ENCODE data around the gene TEKT1. TPM values are rescaled to one million over a fixed set of nuclear protein-coding genes. Genes with fewer than 3 reads are reported as not detected.

The TEKT1 gene
- total RNA-seq, 1 experiment from 2014 or later = not detected

DNA sequence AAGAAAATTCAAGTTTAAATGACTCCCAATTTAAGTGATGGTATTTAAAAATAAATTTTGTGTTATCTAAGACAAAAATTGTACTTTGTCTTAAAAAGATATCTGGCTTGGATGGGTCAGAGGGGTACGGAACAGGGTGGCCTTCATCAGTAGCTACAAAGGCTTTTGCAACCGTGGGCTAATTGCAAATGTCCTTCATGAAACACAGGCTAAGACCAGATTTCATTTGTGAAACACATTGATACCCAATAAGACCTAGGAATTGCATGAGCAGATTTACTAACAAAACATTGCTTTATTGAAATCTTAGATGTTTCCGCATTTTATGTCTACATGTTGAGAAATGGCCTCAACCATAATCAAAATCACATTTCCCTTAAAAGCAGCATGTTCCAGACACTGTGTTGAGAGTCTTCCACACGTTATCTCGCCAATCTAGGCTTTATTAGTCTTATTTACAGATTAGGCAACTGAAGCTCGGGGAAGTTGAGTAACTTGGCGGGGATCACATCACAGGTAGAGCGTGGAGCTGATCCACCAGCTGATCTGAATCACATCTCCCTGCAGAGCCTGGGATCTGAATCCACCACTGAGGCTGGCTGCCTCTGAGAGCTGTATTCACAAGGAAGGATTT, 33.7 kb downstream of the TEKT1 start:
- no peaks in the 10 kb centered on the region for H3K9me3 ChIP-seq (ENCODE audit: control insufficient read depth, low read depth, low read length)

More for the DNA sequence above, 33.7 kb downstream of the TEKT1 start:
- Histone ChIP-seq H3K79me2 (ENCODE audit: insufficient read depth, low read length) (no peaks in the 10 kb centered on the region), H4K8ac (replicated peaks; ENCODE audit: insufficient read length, low read depth, low read length) (no peak overlapping the region), H3K18ac (ENCODE audit: insufficient read length, low read depth, low read length) (no peak overlapping the region), H4K5ac (ENCODE audit: insufficient read length, low read depth, low read length) (no peak overlapping the region), H3K23ac (ENCODE audit: insufficient read length, low read depth, low read length) (no peak overlapping the region), H3K27ac (ENCODE audit: insufficient read length, low read depth, low read length) (no peak overlapping the region), H2AK5ac (ENCODE audit: insufficient read length, low read length) (no peak overlapping the region), H2BK120ac (ENCODE audit: low read depth, low read length, poor library complexity, severe bottlenecking) (no peak overlapping the region), H2BK20ac (ENCODE audit: low read depth, low read length, poor library complexity, severe bottlenecking) (no peak overlapping the region), H3K4ac (ENCODE audit: low read depth, low read length) (no peak overlapping the region), H2BK5ac (ENCODE audit: insufficient read length, low read length) (no peak overlapping the region), H2BK12ac (ENCODE audit: insufficient read length, low read depth, low read length) (no peak overlapping the region), H3K9ac (ENCODE audit: extremely low read depth, insufficient read length, low read length) (no peak overlapping the region), H3K79me1 (ENCODE audit: insufficient read depth, low read depth, low read length, poor library complexity, severe bottlenecking) (no peaks in the 10 kb centered on the region), H3K4me1 (ENCODE audit: insufficient read depth, low read length) (no peaks in the 10 kb centered on the region), H3K14ac (ENCODE audit: insufficient read depth, low read length) (no peak overlapping the region), H4K20me1 (ENCODE audit: control insufficient read depth, insufficient read depth, insufficient read length) (no peaks in the 10 kb centered on the region), H3K56ac (ENCODE audit: insufficient read length, low read depth, low read length) (no peak overlapping the region), H4K91ac (ENCODE audit: insufficient read length, low read depth, low read length) (no peak overlapping the region), H3K4me2 (ENCODE audit: insufficient read depth, insufficient read length, low read length) (no peak overlapping the region), H2AFZ (ENCODE audit: low read length) (no peak overlapping the region), H3K23me2 (ENCODE audit: insufficient read length, low read depth, low read length, poor library complexity, severe bottlenecking) (no peaks in the 10 kb centered on the region), H3K27me3 (ENCODE audit: insufficient read depth, low read length) (no peaks in the 10 kb centered on the region), H3T11ph (ENCODE audit: low read length) (no peak overlapping the region), H2BK15ac (ENCODE audit: low read depth, low read length) (no peak overlapping the region)
- no peak overlapping the region for H3K4me3 Mint-ChIP-seq
- no peaks in the 10 kb centered on the region for H3K9me3 Mint-ChIP-seq
- DNase-seq = no peak
- H3K36me3 Mint-ChIP-seq (ENCODE audit: insufficient read depth in 1 of 3, low read depth in 3 of 3) = no peaks in the 10 kb centered on the region
- TF ChIP-seq, protein P1, sequence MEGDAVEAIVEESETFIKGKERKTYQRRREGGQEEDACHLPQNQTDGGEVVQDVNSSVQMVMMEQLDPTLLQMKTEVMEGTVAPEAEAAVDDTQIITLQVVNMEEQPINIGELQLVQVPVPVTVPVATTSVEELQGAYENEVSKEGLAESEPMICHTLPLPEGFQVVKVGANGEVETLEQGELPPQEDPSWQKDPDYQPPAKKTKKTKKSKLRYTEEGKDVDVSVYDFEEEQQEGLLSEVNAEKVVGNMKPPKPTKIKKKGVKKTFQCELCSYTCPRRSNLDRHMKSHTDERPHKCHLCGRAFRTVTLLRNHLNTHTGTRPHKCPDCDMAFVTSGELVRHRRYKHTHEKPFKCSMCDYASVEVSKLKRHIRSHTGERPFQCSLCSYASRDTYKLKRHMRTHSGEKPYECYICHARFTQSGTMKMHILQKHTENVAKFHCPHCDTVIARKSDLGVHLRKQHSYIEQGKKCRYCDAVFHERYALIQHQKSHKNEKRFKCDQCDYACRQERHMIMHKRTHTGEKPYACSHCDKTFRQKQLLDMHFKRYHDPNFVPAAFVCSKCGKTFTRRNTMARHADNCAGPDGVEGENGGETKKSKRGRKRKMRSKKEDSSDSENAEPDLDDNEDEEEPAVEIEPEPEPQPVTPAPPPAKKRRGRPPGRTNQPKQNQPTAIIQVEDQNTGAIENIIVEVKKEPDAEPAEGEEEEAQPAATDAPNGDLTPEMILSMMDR (conservative IDR thresholded peaks at IDR 0.05) = no peak
- peaks cover 17% of the 10 kb centered on the region for H3K27me3 Mint-ChIP-seq (ENCODE audit: low read depth)
- no CpG with 5 or more reads among the region's 8 CpGs for WGBS (ENCODE audit: extremely low coverage, insufficient read length, low lambda C conversion rate)
- peaks cover 18 to 20% of the 10 kb centered on the region in 2 experiments for H3K4me1 Mint-ChIP-seq
- H3K27ac Mint-ChIP-seq = no peak overlapping the region; a peak in 1 of 7 replicates
